Measurements from ENCODE around the gene LY6G5C.

DNA sequence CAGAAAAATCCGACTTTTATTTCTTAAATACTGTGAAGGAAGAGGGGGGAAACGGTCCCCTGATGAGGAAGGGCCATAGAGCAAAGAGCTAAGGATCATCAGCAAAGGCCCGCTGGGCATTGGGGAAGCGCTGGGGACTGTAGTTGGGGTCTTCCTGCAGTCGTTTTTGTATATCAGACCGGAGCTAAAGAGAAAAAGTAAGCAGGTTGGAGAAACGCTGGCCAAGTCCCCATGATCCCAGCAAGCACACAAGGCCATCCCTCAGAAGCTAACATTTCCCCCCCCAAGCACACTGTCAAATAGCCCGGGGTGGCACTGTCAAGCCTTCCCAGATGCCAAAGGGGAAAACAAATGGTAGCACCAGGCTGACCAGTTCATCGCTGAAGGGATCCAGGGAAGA is 41.8 kb downstream of the LY6G5C start:
- TF ChIP-seq, protein P1, sequence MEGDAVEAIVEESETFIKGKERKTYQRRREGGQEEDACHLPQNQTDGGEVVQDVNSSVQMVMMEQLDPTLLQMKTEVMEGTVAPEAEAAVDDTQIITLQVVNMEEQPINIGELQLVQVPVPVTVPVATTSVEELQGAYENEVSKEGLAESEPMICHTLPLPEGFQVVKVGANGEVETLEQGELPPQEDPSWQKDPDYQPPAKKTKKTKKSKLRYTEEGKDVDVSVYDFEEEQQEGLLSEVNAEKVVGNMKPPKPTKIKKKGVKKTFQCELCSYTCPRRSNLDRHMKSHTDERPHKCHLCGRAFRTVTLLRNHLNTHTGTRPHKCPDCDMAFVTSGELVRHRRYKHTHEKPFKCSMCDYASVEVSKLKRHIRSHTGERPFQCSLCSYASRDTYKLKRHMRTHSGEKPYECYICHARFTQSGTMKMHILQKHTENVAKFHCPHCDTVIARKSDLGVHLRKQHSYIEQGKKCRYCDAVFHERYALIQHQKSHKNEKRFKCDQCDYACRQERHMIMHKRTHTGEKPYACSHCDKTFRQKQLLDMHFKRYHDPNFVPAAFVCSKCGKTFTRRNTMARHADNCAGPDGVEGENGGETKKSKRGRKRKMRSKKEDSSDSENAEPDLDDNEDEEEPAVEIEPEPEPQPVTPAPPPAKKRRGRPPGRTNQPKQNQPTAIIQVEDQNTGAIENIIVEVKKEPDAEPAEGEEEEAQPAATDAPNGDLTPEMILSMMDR (IDR thresholded peaks at IDR 0.05): no peak
- TF ChIP-seq POLR2A (IDR thresholded peaks at IDR 0.05): no peak

Data from sigmoid colon (tissue), 3 donors.